Measurements from ENCODE around the gene PURA.
A peak's percentile ranks its signal among the peaks of the same experiment; 100 is the strongest.

Gene PURA

GRCh38 chr5:140109018-140109758, 4.7 kb upstream of the PURA start:
- Histone ChIP-seq H3K27ac (ENCODE audit: insufficient read depth in 1 of 2, low read depth in 1 of 2, low read length in 2 of 2, poor library complexity in 1 of 2, severe bottlenecking in 2 of 2) (peak overlapping the region in 1 of 2 experiments; percentile 8), H3K27me3 (replicated peaks in 2 of 5; ENCODE audit: control insufficient read depth in 4 of 5, insufficient read depth in 5 of 5, low read length in 4 of 5) (peaks cover 17 to 48% (median 29%) of the 10 kb centered on the region in 5 experiments), H3K9me3 (ENCODE audit: control extremely low read depth in 1 of 5, control insufficient read depth in 4 of 5, insufficient read depth in 2 of 5, low read depth in 1 of 5, low read length in 4 of 5) (no peaks in the 10 kb centered on the region), H3K4me1 (ENCODE audit: control extremely low read depth in 1 of 4, control insufficient read depth in 4 of 4, insufficient read depth in 4 of 4, low read length in 3 of 4) (peaks cover 3 to 51% (median 41%) of the 10 kb centered on the region in 4 experiments), H3K36me3 (ENCODE audit: control insufficient read depth in 4 of 4, insufficient read depth in 4 of 4, low read length in 3 of 4) (no peaks in the 10 kb centered on the region), H3K4me3 (ENCODE audit: control insufficient read depth in 1 of 7, extremely low read depth in 1 of 7, insufficient read depth in 4 of 7, low read depth in 2 of 7, low read length in 6 of 7) (peak overlapping the region in 5 of 7 experiments; percentile 6 to 86 (median 71))
- ChIA-PET POLR2A (interaction anchor here (0.6 kb wide), 1 partner anchor 107 kb away, joined by 4 read pairs; no protein-coding TSS in a partner anchor), CTCF (interaction anchor here (0.8 to 2.6 kb wide), 6 partner anchors 9 to 37 kb away, joined by 3 to 13 read pairs (median 5); no protein-coding TSS in a partner anchor)
- DNase-seq, result peak in 1 of 3 donors; percentile 15
- WGBS (ENCODE audit: insufficient coverage), result 25% methylated on average over 13 of the region's 24 CpGs

DNA sequence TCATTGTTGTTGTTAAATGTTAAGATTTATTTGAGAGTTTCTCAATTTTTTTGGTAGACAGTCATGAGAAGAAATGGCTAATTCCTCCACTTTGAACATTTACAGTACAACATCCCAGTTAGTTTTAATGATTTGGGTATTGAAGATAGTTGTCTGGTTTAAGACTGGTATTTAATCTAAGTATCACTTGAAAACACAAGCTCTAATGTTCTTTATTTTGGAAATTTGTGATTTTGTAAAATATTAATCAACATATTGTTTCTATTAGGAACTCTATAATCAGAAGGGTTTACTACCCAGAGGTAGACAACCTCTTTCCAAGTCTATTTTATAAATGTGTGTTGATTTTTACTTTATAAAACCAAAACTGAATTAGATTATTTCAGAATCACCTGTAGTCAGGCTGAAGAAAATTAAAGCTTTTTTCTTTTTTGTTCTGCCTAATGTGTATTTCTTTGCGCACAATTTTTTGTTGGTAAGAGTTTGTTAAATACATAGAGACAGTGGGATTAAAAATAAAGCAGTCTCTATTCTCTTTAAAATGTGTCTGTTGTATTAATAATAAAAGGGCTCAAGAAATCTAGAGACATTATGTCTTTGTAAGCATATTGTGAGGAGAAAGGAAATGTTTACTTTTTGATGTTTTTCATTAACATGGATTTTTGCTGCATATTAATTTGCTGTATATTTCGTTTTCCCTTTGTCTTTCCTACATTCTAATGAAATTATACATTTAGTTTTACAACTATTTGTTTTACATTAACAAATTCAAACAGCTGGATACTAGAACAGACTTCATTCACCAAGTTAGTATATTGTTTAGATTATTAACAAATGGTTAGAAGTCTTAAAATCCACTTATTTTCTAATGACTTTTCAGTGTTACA, 3.9 kb upstream of the PURA start:
- no peaks in the 10 kb centered on the region for H3K36me3 ChIP-seq (ENCODE audit: control insufficient read depth in 4 of 4, insufficient read depth in 4 of 4, low read length in 3 of 4)
- WGBS (ENCODE audit: insufficient coverage), result no CpG with 5 or more reads among the region's 2 CpGs
- ChIA-PET POLR2A (no interaction called here), CTCF (interaction anchor here (0.8 to 2.6 kb wide), 5 partner anchors 8 to 36 kb away, joined by 3 to 13 read pairs (median 4); no protein-coding TSS in a partner anchor)
- H3K27ac ChIP-seq (ENCODE audit: insufficient read depth in 1 of 2, low read depth in 1 of 2, low read length in 2 of 2, poor library complexity in 1 of 2, severe bottlenecking in 2 of 2), result no peak overlapping the region
- no peak overlapping the region for H3K4me3 ChIP-seq (ENCODE audit: control insufficient read depth in 1 of 7, extremely low read depth in 1 of 7, insufficient read depth in 4 of 7, low read depth in 2 of 7, low read length in 6 of 7)
- DNase-seq, result peak in 1 of 3 donors; percentile 11
- H3K27me3 ChIP-seq (replicated peaks in 2 of 5; ENCODE audit: control insufficient read depth in 4 of 5, insufficient read depth in 5 of 5, low read length in 4 of 5), result peaks cover 15 to 48% (median 29%) of the 10 kb centered on the region in 5 experiments
- H3K9me3 ChIP-seq (ENCODE audit: control extremely low read depth in 1 of 5, control insufficient read depth in 4 of 5, insufficient read depth in 2 of 5, low read depth in 1 of 5, low read length in 4 of 5), result no peaks in the 10 kb centered on the region
- H3K4me1 ChIP-seq (ENCODE audit: control extremely low read depth in 1 of 4, control insufficient read depth in 4 of 4, insufficient read depth in 4 of 4, low read length in 3 of 4), result peaks cover 3 to 57% (median 47%) of the 10 kb centered on the region in 4 experiments

DNA sequence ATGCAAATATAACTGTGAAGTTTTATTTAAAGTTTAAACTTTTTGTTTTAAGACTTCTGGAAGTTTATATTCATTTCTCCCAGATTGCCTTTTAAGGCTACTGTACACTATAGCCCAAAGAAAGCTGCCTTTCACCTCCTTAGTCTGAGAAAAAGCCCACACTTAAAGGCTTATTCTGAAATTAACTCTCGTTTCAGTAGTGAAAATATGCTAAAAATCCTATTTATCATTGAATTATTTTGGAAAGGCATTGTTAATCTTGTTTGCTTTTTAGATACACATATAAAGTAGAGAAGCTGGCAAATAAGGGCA, 3.3 kb upstream of the PURA start:
- Histone ChIP-seq H3K4me3 (ENCODE audit: control insufficient read depth in 1 of 7, extremely low read depth in 1 of 7, insufficient read depth in 4 of 7, low read depth in 2 of 7, low read length in 6 of 7) (no peak overlapping the region), H3K9me3 (ENCODE audit: control extremely low read depth in 1 of 5, control insufficient read depth in 4 of 5, insufficient read depth in 2 of 5, low read depth in 1 of 5, low read length in 4 of 5) (no peaks in the 10 kb centered on the region), H3K4me1 (ENCODE audit: control extremely low read depth in 1 of 4, control insufficient read depth in 4 of 4, insufficient read depth in 4 of 4, low read length in 3 of 4) (peaks cover 3 to 63% (median 51%) of the 10 kb centered on the region in 4 experiments), H3K27me3 (replicated peaks in 2 of 5; ENCODE audit: control insufficient read depth in 4 of 5, insufficient read depth in 5 of 5, low read length in 4 of 5) (peaks cover 14 to 48% (median 29%) of the 10 kb centered on the region in 5 experiments), H3K36me3 (ENCODE audit: control insufficient read depth in 4 of 4, insufficient read depth in 4 of 4, low read length in 3 of 4) (no peaks in the 10 kb centered on the region), H3K27ac (ENCODE audit: insufficient read depth in 1 of 2, low read depth in 1 of 2, low read length in 2 of 2, poor library complexity in 1 of 2, severe bottlenecking in 2 of 2) (no peak overlapping the region)
- no CpG with 5 or more reads among the region's 1 CpG for WGBS (ENCODE audit: insufficient coverage)
- DNase-seq, result no peak
- POLR2A ChIA-PET, result no interaction called here
- CTCF ChIA-PET, result interaction anchor here (1.2 to 2.6 kb wide), 3 partner anchors 26 to 35 kb away, joined by 4 to 13 read pairs (median 6); no protein-coding TSS in a partner anchor

DNA sequence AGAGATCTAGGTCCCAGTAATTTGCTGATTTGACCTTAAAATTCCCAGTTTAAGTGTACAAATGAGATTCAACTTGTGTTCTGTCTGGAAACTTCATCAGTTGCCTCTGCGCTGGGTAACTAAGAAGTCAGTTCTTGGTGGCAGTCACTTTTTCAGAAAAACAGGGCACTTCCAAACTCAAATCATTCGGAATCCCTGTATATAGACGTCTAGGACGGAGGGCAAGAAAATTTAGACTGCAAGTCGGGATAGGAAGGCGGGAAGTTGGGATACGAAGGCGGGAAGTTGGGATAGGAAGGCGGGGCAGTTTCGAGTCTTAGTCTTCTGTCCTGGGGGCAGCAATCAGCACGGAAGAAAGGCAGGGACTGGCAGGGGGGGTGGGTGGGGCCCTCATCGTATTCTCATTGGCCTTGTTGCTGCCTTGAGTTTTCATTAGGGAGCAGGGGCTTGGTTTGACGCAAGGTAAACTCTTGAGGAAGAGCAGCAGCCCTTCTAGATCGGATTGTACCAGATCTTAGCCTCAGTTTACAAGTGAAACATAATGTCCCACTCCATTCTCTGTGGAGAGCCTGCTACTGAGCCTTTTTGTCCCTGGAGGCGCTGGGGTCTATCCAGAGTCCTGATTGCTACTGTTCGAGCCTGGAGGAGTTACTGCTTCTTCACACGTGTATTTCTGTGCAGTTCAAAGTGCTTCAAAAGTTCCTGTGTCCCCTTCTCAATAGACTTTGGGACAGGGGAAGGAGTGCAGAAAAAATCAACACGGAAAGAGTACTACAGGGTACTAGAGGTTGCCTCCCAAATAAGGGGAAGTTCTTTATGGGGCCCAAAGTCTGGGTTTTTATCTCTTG, 2.7 kb upstream of the PURA start:
- POLR2A ChIA-PET, result no interaction called here
- DNase-seq, result no peak

DNA sequence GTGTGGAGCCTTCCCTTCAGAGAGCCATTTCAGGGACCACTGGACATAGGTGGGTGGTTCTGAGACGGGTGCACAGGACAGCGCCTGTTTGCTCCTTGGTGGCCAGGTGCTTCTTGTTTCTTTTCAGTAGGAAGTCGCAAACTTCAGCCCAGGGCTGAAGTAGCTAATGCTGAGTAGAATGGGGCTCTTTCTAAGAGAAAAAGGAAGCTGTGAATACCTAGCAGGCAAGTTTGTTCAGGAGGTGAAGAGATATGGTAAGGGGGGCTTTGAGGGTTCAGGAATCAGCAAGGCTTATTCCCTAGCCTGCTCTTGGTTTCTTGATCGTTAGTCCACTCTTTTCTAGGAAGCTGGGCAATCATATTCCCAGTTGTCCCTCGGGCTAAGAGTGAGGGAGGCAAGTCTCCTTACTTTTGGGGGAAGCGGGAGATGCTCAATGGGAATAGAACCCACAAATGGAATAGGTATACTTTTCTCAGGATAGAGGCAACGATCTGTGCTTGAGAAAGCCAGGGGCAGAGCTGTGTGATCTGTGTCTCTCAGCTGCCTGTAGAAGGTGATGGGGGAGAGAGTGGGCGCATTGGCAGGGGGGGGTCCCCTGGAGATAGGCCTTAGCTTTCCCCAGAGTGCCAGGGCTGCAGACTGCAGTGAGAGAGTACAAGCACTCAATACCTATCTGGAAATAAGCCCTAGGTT, 1.9 kb upstream of the PURA start:
- CTCF ChIA-PET, result interaction anchor here (1.0 to 2.2 kb wide), 6 partner anchors 9 to 35 kb away, joined by 4 to 17 read pairs (median 6); no protein-coding TSS in a partner anchor
- no peaks in the 10 kb centered on the region for H3K9me3 ChIP-seq (ENCODE audit: control extremely low read depth in 1 of 5, control insufficient read depth in 4 of 5, insufficient read depth in 2 of 5, low read depth in 1 of 5, low read length in 4 of 5)
- DNase-seq, result peak in 2 of 3 donors; percentile 37 to 55
- H3K4me3 ChIP-seq (ENCODE audit: control insufficient read depth in 1 of 7, extremely low read depth in 1 of 7, insufficient read depth in 4 of 7, low read depth in 2 of 7, low read length in 6 of 7), result peak overlapping the region in 1 of 7 experiments; percentile 17
- WGBS (ENCODE audit: insufficient coverage), result 23% methylated on average over 5 of the region's 8 CpGs
- POLR2A ChIA-PET, result interaction anchor here (0.6 kb wide), 1 partner anchor 42 kb away, joined by 3 read pairs; no protein-coding TSS in a partner anchor
- peaks cover 14 to 48% (median 27%) of the 10 kb centered on the region in 5 experiments for H3K27me3 ChIP-seq (replicated peaks in 2 of 5; ENCODE audit: control insufficient read depth in 4 of 5, insufficient read depth in 5 of 5, low read length in 4 of 5)
- no peaks in the 10 kb centered on the region for H3K36me3 ChIP-seq (ENCODE audit: control insufficient read depth in 4 of 4, insufficient read depth in 4 of 4, low read length in 3 of 4)
- H3K4me1 ChIP-seq (ENCODE audit: control extremely low read depth in 1 of 4, control insufficient read depth in 4 of 4, insufficient read depth in 4 of 4, low read length in 3 of 4), result peaks cover 9 to 65% (median 50%) of the 10 kb centered on the region in 4 experiments
- no peak overlapping the region for H3K27ac ChIP-seq (ENCODE audit: insufficient read depth in 1 of 2, low read depth in 1 of 2, low read length in 2 of 2, poor library complexity in 1 of 2, severe bottlenecking in 2 of 2)

More for the DNA sequence above, 2.7 kb upstream of the PURA start:
- Histone ChIP-seq H3K9me3 (ENCODE audit: control extremely low read depth in 1 of 5, control insufficient read depth in 4 of 5, insufficient read depth in 2 of 5, low read depth in 1 of 5, low read length in 4 of 5) (no peaks in the 10 kb centered on the region), H3K27me3 (replicated peaks in 2 of 5; ENCODE audit: control insufficient read depth in 4 of 5, insufficient read depth in 5 of 5, low read length in 4 of 5) (peaks cover 14 to 48% (median 27%) of the 10 kb centered on the region in 5 experiments), H3K27ac (ENCODE audit: insufficient read depth in 1 of 2, low read depth in 1 of 2, low read length in 2 of 2, poor library complexity in 1 of 2, severe bottlenecking in 2 of 2) (no peak overlapping the region), H3K4me1 (ENCODE audit: control extremely low read depth in 1 of 4, control insufficient read depth in 4 of 4, insufficient read depth in 4 of 4, low read length in 3 of 4) (peaks cover 7 to 67% (median 53%) of the 10 kb centered on the region in 4 experiments), H3K36me3 (ENCODE audit: control insufficient read depth in 4 of 4, insufficient read depth in 4 of 4, low read length in 3 of 4) (no peaks in the 10 kb centered on the region), H3K4me3 (ENCODE audit: control insufficient read depth in 1 of 7, extremely low read depth in 1 of 7, insufficient read depth in 4 of 7, low read depth in 2 of 7, low read length in 6 of 7) (peak overlapping the region in 1 of 7 experiments; percentile 17)
- 44% methylated on average over 11 of the region's 18 CpGs for WGBS (ENCODE audit: insufficient coverage)
- CTCF ChIA-PET, result interaction anchor here (1.2 to 2.2 kb wide), 6 partner anchors 10 to 35 kb away, joined by 4 to 17 read pairs (median 6); no protein-coding TSS in a partner anchor

Data from common myeloid progenitor, CD34-positive (primary cell).